ENCODE data around the gene CPA4.
A peak's percentile ranks its signal among the peaks of the same experiment; 100 is the strongest.

The CPA4 gene

DNA sequence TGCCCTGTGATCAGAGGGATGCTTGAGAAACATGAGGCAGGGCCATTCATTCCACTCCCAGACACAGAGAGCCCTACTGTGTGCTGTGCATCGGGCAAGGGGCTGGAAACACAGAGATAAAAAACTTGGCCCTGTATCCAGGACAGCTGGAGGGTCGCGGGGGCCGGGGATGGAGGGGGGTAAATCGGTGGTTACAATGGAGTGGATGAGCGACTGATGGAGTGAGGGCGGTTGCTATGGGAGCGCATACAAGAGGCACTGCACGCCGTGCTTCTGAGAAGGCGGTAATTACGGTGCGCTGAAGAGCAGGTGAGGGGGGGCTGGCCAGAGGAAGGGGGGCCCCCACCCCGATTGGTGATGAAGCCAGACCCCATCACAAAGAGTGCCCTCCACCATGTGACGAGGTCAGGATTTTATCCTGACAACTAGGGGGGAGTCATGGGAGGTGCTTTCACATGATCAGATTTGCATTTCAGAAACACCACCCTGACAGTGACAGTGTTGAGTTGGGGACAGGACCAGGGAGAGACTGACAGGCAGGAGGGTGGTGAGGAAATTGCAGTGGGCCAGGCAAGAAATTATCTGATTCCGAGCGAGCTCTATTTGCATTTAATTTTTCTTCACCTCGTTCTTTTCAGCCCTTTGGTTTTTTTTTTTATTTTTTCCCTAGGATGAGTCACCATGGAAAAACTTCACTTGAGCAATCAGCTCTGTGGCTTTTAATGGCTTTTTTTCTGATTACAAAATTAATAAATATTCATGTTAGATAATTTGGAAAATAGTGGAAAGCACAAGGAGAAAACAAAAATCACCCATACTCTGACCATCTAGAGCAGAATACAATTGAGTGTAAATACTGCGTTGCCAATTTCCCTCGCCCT is 59.5 kb downstream of the CPA4 start:
- TF ChIP-seq, protein P1, sequence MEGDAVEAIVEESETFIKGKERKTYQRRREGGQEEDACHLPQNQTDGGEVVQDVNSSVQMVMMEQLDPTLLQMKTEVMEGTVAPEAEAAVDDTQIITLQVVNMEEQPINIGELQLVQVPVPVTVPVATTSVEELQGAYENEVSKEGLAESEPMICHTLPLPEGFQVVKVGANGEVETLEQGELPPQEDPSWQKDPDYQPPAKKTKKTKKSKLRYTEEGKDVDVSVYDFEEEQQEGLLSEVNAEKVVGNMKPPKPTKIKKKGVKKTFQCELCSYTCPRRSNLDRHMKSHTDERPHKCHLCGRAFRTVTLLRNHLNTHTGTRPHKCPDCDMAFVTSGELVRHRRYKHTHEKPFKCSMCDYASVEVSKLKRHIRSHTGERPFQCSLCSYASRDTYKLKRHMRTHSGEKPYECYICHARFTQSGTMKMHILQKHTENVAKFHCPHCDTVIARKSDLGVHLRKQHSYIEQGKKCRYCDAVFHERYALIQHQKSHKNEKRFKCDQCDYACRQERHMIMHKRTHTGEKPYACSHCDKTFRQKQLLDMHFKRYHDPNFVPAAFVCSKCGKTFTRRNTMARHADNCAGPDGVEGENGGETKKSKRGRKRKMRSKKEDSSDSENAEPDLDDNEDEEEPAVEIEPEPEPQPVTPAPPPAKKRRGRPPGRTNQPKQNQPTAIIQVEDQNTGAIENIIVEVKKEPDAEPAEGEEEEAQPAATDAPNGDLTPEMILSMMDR (conservative IDR thresholded peaks at IDR 0.05; ENCODE audit: low read length), result no peak
- DNase-seq (ENCODE audit: low read depth), result peak; percentile 72
- H3K4me3 ChIP-seq (ENCODE audit: low read length), result peak overlapping the region; percentile 20

DNA sequence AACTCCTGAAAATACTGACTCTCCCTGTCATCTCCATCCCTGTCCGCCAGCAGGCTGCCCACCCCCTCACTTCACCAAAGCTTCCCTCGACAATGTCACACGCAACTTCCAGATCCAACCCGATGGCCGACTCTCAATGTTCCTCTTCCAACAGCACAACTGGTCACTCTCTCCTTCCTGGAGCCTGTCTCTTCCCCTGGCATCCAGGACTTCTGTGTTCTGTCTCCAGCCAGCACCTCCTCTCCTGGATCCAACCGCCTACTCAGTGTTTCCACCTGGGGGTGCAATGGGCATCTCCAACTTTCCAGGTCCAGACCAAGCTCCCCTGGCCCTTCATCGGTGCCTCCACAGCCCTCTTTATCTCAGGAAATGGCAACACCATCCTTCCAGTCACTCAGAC is 60.2 kb downstream of the CPA4 start:
- TF ChIP-seq, protein P1 (conservative IDR thresholded peaks at IDR 0.05; ENCODE audit: low read length), result 0 out of 2 replicates have a peak, but pooled peaks have one; percentile 2
- H3K4me3 ChIP-seq (ENCODE audit: low read length), result no peak overlapping the region
- DNase-seq (ENCODE audit: low read depth), result no peak

GRCh38 chr7:130356121-130356875 is 63.3 kb downstream of the CPA4 start:
- DNase-seq (ENCODE audit: low read depth), result peak; percentile 99
- TF ChIP-seq, protein P1 (conservative IDR thresholded peaks at IDR 0.05; ENCODE audit: low read length), result no peak
- H3K4me3 ChIP-seq (ENCODE audit: low read length), result peak overlapping the region; percentile 0; the same call in 1 of the 2 replicates

GRCh38 chr7:130356876-130357611 is 64.1 kb downstream of the CPA4 start:
- no peak overlapping the region for H3K4me3 ChIP-seq (ENCODE audit: low read length)
- DNase-seq (ENCODE audit: low read depth), result peak; percentile 85
- TF ChIP-seq, protein P1 (conservative IDR thresholded peaks at IDR 0.05; ENCODE audit: low read length), result no peak

DNA sequence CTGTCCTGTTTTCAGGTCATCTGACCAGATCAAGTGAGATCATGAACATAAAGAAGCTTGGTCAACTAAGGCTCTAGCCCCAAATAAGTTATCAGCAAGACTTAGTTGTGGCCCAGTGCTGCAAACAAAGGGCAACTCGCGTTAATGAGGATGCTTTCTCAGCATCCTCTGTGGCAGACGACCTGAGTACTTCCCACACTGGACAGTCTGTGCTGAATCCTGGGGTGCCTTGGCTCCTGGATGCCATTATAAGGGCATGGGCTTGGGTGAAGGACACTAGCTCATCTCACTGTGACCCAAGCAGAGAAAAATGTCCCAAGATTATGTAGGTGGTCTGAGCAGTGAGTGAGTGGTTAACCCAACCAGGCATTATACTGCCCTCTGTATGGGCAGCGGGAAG is 65.5 kb downstream of the CPA4 start:
- DNase-seq (ENCODE audit: low read depth), result no peak
- TF ChIP-seq, protein P1 (conservative IDR thresholded peaks at IDR 0.05; ENCODE audit: low read length), result no peak
- no peak overlapping the region for H3K4me3 ChIP-seq (ENCODE audit: low read length)

DNA sequence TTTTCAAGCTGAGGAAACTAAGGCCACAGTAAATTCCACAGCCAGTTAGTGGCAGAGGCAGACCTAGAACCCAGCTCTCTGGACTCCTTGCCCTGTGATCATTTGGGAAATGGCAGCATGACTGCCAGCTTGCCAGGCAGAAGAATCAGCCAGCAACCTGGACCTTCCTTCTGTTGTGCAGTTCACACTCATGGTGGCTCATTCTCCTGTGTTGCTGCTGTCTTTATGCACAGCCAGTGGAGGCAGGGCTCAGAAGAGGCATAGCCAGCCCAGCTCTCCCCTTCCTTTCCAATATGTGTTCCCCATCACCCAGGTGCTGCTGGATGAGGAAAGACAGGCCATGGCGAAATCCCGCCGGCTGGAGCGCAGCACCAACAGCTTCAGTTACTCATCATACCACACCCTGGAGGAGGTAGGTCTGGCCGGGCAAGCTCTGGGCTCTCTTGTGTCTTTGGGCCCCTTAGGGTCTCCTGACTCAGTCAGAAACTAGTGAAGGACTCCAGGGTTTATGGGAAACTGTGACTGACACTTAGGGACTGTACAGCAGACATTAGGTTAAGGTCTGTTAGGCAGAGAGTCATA is 66.4 kb downstream of the CPA4 start:
- H3K4me3 ChIP-seq (ENCODE audit: low read length), result no peak overlapping the region
- TF ChIP-seq, protein P1 (conservative IDR thresholded peaks at IDR 0.05; ENCODE audit: low read length), result no peak
- DNase-seq (ENCODE audit: low read depth), result no peak

Data from AG10803 (cell line).